ENCODE data around the gene ADNP. TPM values are rescaled to one million over a fixed set of nuclear protein-coding genes. Genes with fewer than 3 reads are reported as not detected.

Gene ADNP
- polyA plus RNA-seq, 12 donors: 52.8 to 173 (median 63.5) TPM

- DNase-seq: no peak
These were observed 75.5 kb downstream of the ADNP start for GRCh38 chr20:50855498-50856474.

DNA sequence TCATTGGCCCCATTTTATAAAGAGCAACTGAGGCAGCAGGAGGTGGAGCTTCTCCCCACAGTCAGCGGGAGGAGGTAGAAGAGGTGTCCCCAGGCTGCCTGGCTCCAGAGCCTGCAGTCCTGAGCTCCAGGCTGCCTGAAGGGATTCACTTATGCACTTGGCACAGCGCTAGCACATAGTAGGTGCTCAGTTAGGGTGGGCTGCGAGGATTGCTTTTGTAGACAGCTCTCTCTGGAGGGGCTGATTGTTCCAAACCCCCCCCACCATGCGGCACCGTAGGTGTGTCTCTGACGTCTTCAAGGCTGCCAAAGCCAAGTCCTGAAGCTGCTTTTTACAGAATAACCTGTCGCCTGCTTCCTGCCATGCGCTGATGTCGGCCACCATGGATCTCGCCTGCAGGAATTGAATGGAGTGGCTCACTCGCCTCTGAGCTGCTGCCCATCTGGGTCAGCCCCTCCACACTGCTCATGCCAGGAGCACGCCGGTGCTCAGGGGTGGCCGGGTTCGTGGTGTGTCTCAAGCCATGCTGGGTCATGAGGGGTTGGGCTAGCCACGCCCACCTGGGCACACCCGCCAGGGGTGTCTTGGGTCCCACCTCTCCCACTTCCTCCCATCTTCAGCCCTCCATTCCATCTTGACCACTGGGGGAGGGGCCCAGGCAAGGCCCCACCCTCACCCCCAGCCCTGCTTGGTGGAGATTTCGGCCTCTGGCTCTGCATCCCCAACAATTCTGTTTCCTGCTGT lies 76.6 kb downstream of the ADNP start:
- DNase-seq: no peak

- no peak for DNase-seq
These were observed 79.2 kb downstream of the ADNP start for GRCh38 chr20:50852085-50852484.

DNA sequence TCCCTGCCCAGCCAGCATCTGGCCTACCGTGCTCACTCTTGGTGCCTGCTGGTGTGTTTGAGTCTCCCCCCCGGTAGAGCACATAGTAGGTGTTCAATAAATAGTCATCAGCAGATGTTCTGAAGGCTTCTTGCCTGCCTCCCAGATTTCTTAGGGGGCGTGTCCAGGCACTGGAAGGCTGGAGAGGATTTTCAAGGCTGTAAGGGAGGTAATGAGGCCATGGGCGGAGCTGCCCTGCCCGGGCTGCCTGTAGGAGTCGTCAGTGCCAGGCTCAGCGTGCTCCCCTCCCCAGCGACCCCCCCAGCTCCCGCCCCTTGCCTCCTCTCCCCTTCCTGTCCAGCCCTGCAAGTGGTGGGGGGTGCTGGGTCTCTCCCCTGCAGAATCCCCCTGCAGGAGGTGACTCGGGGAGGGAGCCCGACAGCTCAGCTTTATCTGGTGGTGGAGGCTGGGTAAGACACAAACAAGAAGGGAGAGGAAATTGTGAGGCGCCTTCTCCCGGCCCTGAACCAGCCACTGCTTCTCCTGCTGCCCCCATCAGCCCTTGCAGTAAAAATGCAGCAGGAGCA lies 80.4 kb downstream of the ADNP start:
- DNase-seq: no peak

DNA sequence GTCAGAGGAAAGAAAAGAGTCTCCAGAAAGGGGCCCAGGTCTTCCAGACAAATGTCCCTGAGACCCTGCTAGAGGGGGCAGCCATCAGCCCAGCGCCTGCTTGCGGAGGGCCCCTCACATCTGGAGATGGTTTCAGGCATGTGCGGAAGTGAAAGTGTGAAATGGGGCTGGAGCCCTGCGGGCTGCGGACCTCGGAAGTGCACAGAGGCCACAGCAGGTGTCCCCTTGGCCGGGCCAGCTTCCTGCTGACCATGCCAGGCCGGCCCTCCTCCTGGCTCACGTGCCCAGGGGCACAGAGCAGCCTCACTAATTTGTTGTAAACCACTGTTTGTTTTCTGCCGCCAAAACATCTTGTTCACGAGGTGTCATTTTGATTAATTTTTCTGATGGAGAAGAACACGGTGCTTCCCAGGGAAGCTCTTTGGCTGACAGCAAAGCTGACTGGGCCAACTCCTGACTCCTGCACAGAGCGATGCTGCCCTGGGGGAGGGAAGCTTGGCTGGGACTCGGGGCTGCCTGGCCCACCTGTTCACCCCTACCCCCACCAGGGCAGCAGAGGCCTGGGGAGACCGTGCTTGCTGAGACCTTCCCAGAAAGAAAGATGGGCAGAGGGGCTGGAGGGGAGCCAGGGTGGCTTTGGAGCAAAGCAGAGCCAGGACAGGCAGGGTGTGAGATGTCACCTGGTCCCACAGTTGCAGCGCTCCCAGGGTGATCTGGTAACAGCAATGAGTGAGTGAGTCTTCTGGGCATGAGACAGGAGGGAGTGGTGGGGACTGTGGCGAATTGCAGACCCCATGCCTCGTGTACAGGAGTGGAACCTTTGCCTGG lies 82.2 kb downstream of the ADNP start:
- DNase-seq: no peak

DNA sequence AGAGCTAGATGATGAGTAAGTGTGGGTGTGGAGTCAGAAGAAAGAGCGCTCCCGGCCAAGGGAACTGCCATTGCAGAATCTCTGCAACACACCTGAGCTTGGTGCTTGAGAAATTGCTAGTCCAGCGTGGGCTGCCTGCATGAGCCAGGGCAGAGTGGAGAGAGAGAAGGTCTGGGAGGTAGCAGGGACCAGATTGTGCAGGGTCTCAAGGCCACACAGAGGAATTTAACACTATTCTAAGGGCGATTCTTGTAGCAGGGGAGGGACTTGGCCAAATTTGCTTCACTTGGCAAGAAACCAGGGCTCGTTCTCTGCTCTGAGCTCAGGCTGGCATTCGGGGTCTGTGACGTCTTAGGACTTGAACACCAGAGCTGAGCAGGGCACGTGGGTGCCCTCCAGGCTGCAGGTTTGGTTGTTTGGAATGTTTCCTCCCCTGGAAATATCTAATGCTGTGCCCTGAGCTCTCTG lies 82.9 kb downstream of the ADNP start:
- DNase-seq: no peak

GRCh38 chr20:50845566-50846215 lies 85.5 kb downstream of the ADNP start:
- no peak for DNase-seq

GRCh38 chr20:50844430-50845100 lies 86.7 kb downstream of the ADNP start:
- no peak for DNase-seq

DNA sequence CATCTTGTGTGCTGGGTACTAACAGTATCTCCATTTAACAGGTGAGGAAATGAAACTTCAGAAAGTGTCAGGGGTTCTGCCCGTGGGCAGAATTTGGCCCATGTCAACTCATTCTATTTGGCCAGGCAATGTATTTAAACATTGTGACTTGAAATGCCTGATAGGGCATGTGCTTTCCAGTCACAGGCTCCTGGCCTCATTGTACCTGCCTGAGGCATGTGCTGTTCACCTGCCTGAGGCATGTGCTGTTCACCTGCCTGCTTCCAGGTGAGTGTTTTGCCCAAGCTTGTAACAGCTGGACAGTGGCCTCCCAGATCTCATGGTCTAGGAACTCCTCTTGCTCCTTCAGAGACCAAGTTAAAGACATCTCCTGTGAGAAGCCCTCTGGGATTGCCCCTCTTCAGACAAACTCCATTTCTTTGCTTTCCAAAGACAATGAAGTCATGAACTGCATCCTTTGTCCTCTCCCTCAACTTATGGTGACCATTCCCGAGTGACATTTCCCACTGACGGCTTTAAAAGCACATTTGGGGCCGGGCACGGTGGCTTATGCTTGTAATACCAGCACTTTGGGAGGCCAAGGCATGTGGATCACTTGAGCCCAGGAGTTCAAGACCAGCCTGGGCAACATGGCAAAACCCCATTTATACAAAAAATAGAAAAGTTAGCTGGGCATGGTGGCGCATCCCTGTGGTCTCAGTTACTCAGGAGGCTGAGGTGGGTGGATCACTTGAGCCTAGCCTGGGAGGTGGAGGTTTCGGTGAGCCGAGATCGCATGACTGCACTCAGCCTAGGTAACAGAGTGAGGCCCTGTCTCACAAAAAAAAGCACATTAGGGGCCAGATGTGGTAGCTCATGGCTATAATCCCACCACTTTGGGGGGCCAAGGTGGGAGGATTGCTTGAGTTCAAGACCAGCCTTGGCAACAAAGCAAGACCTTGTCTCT lies 87.6 kb downstream of the ADNP start:
- no peak for DNase-seq

DNA sequence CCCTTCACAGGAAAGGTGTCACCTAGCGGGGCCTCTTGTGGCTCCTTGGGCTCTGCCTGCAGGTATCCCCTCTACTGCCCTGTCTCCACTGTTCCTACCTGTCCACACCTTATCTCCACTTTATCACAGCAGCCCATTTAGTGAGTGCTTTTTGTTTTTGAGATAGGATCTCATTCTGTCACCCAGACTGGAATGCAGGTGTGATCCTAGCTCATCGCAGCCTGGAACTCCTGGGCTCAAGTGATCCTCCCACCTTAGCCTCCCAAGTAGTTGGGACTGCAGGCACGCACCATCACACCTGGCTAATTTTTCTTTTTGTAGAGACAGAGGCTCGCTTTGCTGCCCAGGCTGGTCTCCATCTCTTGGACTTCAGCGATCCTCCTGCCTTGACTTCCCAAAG lies 88.4 kb downstream of the ADNP start:
- no peak for DNase-seq

Other genes starting within 250 kb of the ADNP start
- 10 to 100 TPM in 3 of 12 donors, 1 to 10 TPM in 8, not detected in 1; 4.3 to 15.1 (median 7.7) TPM for gene RIPOR3, start 239.9 kb downstream of the ADNP start, polyA plus RNA-seq (ENCODE audit: insufficient read length in 12 of 12)
- gene PARD6B, start 199.9 kb downstream of the ADNP start, polyA plus RNA-seq (ENCODE audit: insufficient read length in 12 of 12): 1 to 10 TPM in 2 of 12 donors, under 1 TPM in 9, not detected in 1; 0.35 to 4.4 (median 0.66) TPM
- gene BCAS4, start 136.4 kb downstream of the ADNP start, polyA plus RNA-seq (ENCODE audit: insufficient read length in 12 of 12): 1 to 10 TPM in 11 of 12 donors, not detected in 1; 2.1 to 5.1 (median 3.4) TPM
- gene DPM1, start 27.1 kb upstream of the ADNP start, polyA plus RNA-seq (ENCODE audit: insufficient read length in 12 of 12): 10 to 100 TPM in 11 of 12 donors, not detected in 1; 41.0 to 59.1 (median 50.0) TPM
- gene MOCS3, start 27.4 kb upstream of the ADNP start, polyA plus RNA-seq (ENCODE audit: insufficient read length in 12 of 12): 1 to 10 TPM in 11 of 12 donors, not detected in 1; 2.7 to 3.7 (median 2.9) TPM
- gene KCNG1, start 91.7 kb upstream of the ADNP start, polyA plus RNA-seq (ENCODE audit: insufficient read length in 12 of 12): 1 to 10 TPM in 2 of 12 donors, under 1 TPM in 7, not detected in 3; 0.21 to 7.1 (median 0.43) TPM

Measured in muscle of arm (tissue), 12 donors.